Chondrocyte (in vitro differentiated cells): ENCODE data around the gene NONO. TPM values are rescaled to one million over a fixed set of nuclear protein-coding genes. Genes with fewer than 3 reads are reported as not detected.
"Not testable (repeated sequence)": the region's sequence is repeated elsewhere in the genome, so short reads cannot be mapped to it uniquely, and the experiment has no call there.

Experiments
- DNase-seq: peaks from one replicate; pipeline ENCODE4 v3.0.0; 2021; ENCODE audit warnings: mixed read lengths, low spot score
- H3K27ac Mint-ChIP-seq: one replicate; pipeline ENCODE4 v1.8.0; 2021; ENCODE audit warnings: mild to moderate bottlenecking, moderate library complexity, mixed read lengths; ENCODE audit not compliant: unreplicated experiment
- H3K27me3 Mint-ChIP-seq: 2 replicates; pipeline ENCODE4 v1.8.0; 2021; ENCODE audit warnings: low read depth, mixed read lengths
- H3K36me3 Mint-ChIP-seq: 2 replicates; pipeline ENCODE4 v1.8.0; 2021; ENCODE audit warnings: low read depth, mixed read lengths
- H3K4me1 Mint-ChIP-seq: 2 replicates; pipeline ENCODE4 v1.8.0; 2021; ENCODE audit warnings: low read depth, mild to moderate bottlenecking, mixed read lengths
- H3K4me3 Mint-ChIP-seq: one replicate; pipeline ENCODE4 v1.8.0; 2021; ENCODE audit warnings: mild to moderate bottlenecking, moderate library complexity, mixed read lengths; ENCODE audit not compliant: unreplicated experiment
- H3K9me3 Mint-ChIP-seq: 2 replicates; pipeline ENCODE4 v1.8.0; 2021; ENCODE audit warnings: low read depth, mixed read lengths
- CTCF ChIP-seq: fragments of 200-600 bp; sonication (generic); IDR thresholded peaks from 2 replicates; pipeline ENCODE4 v1.5.0; 2021; ENCODE audit warnings: antibody characterized with exemption, mild to moderate bottlenecking, moderate library complexity
- total RNA-seq: library from RNA; stranded (reverse); gene quantifications from 3 replicates; pipeline ENCODE4 v1.2.1, GENCODE V29; 2021

The NONO gene
- total RNA-seq, 1 donor from 2014 or later = 354 TPM

- no peak overlapping the region for H3K4me3 Mint-ChIP-seq
- peaks cover under 1% of the 10 kb centered on the region for H3K9me3 Mint-ChIP-seq
- no peak for DNase-seq
- no peak for TF ChIP-seq CTCF
- no peak overlapping the region for H3K27ac Mint-ChIP-seq
- H3K27me3 Mint-ChIP-seq = no peaks in the 10 kb centered on the region
- peaks cover 32% of the 10 kb centered on the region for H3K36me3 Mint-ChIP-seq
- H3K4me1 Mint-ChIP-seq = peaks cover 16% of the 10 kb centered on the region
These were observed 19.2 kb downstream of the NONO start for GRCh38 chrX:71302461-71303213.

GRCh38 chrX:71304561-71304960 lies 21.1 kb downstream of the NONO start:
- Mint-ChIP-seq H3K4me3 (no peak overlapping the region), H3K27ac (no peak overlapping the region), H3K27me3 (no peaks in the 10 kb centered on the region), H3K4me1 (peaks cover 16% of the 10 kb centered on the region), H3K36me3 (peaks cover 21% of the 10 kb centered on the region), H3K9me3 (no peaks in the 10 kb centered on the region)
- TF ChIP-seq CTCF = no peak
- DNase-seq = no peak

GRCh38 chrX:71315917-71316316 lies 32.5 kb downstream of the NONO start:
- peaks cover 5% of the 10 kb centered on the region for H3K36me3 Mint-ChIP-seq
- H3K27ac Mint-ChIP-seq = peak overlapping the region; percentile 13
- H3K4me1 Mint-ChIP-seq = peaks cover 18% of the 10 kb centered on the region
- H3K9me3 Mint-ChIP-seq = peaks cover 4% of the 10 kb centered on the region
- H3K4me3 Mint-ChIP-seq = no peak overlapping the region
- TF ChIP-seq CTCF = no peak
- DNase-seq = no peak
- no peaks in the 10 kb centered on the region for H3K27me3 Mint-ChIP-seq

- not testable (repeated sequence) for H3K4me3 Mint-ChIP-seq, H3K36me3 Mint-ChIP-seq, H3K9me3 Mint-ChIP-seq, H3K27me3 Mint-ChIP-seq, DNase-seq
- Mint-ChIP-seq H3K4me1 (peaks cover 23% of the 10 kb centered on the region), H3K27ac (peak overlapping the region; percentile 68)
These were observed 33.5 kb downstream of the NONO start for GRCh38 chrX:71316959-71317358.

GRCh38 chrX:71320126-71320525 lies 36.7 kb downstream of the NONO start:
- Mint-ChIP-seq H3K27me3 (no peaks in the 10 kb centered on the region), H3K27ac (peak overlapping the region; percentile 59), H3K36me3 (peaks cover 2% of the 10 kb centered on the region), H3K4me3 (no peak overlapping the region), H3K4me1 (peaks cover 26% of the 10 kb centered on the region), H3K9me3 (no peaks in the 10 kb centered on the region)
- TF ChIP-seq CTCF = no peak
- DNase-seq = no peak

GRCh38 chrX:71321731-71322130 lies 38.3 kb downstream of the NONO start:
- no peak overlapping the region for H3K4me3 Mint-ChIP-seq
- H3K27me3 Mint-ChIP-seq = no peaks in the 10 kb centered on the region
- no peak for TF ChIP-seq CTCF
- DNase-seq = no peak
- peaks cover 4% of the 10 kb centered on the region for H3K36me3 Mint-ChIP-seq
- peak overlapping the region; percentile 39 for H3K27ac Mint-ChIP-seq
- H3K9me3 Mint-ChIP-seq = peaks cover 3% of the 10 kb centered on the region
- H3K4me1 Mint-ChIP-seq = peaks cover 14% of the 10 kb centered on the region

GRCh38 chrX:71324452-71324851 lies 41.0 kb downstream of the NONO start:
- not testable (repeated sequence) for H3K27me3 Mint-ChIP-seq, H3K36me3 Mint-ChIP-seq, H3K27ac Mint-ChIP-seq

More at GRCh38 chrX:71324452-71324851, 41.0 kb downstream of the NONO start:
- peaks cover 11% of the 10 kb centered on the region for H3K4me1 Mint-ChIP-seq
- H3K9me3 Mint-ChIP-seq, DNase-seq, H3K4me3 Mint-ChIP-seq: not testable (repeated sequence)
